ENCODE measurements around the gene SMARCB1.
"Not testable (repeated sequence)": the region's sequence is repeated elsewhere in the genome, so short reads cannot be mapped to it uniquely, and the experiment has no call there.

SMARCB1 gene

GRCh38 chr22:23847310-23847920, 60.6 kb downstream of the SMARCB1 start:
- ATAC-seq: no peak
- Mint-ChIP-seq H3K36me3 (no peaks in the 10 kb centered on the region), H3K4me1 (peaks cover 82% of the 10 kb centered on the region), H3K27me3 (no peaks in the 10 kb centered on the region), H3K9me3 (no peaks in the 10 kb centered on the region), H3K4me3 (no peak overlapping the region), H3K27ac (peak overlapping the region; percentile 76)

DNA sequence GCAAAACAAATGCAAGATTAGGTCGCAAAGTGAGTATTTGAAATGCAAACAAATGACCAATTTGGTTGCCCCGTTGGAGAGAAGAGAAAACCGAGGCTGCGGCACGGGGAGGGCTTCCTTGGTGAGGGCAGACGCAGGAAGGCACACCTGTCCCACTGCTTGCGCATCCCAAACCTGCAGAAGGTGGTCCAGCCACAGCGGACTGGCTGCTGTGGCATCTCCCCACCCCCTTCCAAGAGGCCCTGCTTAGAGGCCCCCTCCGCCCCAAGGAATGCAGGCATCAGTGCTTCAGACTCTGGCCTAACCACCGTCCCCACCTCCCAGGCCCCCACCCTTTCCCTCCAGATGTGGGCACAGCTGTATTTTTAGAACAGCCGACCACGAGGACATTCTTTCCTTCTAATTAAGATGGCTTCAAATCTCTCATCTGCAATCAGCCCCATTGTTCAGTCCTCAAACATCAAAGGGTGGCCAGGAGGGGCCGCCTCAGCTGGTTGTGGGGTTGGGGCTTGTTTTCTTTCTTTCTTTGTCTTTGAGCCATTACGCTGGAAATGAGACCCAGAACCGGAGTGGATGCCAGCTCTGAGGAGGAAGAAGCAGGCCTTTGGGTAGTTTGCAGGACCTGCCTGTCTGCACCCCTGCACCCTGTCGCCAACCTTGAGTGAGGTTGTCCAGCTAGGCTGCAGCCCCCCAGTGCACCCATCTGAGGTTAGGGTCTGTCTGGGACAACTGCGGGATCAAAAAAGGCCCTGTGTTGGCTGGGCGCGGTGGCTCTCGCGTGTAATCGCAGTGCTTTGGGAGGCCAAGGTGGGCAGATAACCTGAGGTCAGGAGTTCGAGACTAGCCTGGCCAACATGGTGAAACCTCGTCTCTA, 61.5 kb downstream of the SMARCB1 start:
- Mint-ChIP-seq H3K4me1 (peaks cover 74% of the 10 kb centered on the region), H3K9me3 (no peaks in the 10 kb centered on the region), H3K36me3 (no peaks in the 10 kb centered on the region), H3K27me3 (no peaks in the 10 kb centered on the region), H3K4me3 (peak overlapping the region; percentile 18), H3K27ac (peak overlapping the region; percentile 76)
- no peak for ATAC-seq

DNA sequence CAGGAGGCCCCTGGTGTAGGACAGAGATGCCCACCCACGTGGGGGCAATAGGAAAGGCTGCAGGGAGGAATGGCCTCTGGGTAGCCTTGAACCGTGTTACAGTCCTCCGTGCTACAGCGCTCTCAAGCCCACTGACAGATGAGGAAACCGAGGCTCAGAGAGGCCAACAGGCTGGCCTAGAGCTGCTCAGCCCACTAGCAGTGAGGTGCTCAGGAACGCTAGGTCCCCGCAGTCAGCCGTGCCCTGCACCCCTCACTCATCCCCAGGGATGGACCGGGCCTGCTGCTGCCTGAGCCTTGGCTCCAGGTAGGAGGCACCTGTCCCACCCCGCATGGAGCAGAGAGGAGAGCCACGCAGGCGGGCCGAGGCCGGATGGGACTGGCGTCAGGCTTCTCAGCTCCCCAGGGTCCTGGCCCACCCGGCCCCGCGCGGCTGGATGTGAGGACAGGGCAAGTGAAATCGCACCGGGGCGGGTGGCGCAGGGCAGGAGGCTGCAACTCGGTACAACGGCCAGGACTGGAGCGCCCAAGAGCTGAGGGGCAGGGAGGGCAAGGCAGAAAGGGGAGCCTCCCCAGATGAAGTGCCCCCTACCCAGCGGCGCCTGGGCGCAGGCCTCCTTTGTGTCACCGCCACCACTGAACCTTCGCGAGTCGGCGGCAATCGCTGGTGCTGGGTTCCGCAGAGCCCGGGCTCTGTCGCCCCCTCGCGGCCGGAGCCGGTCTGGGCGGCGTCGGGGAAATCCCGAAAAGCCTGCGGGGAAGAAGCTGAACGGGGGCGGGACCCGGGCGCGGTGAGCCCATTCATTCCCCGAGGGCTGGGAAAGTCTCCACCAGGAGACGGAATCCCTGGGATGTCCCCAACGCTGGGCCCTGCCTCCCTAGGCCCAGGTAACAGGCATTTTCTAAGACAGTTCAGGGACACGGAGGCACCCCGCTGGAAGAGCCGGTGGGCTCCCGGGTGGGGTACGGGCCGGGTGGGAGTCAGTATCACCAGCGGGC, 62.5 kb downstream of the SMARCB1 start:
- no peaks in the 10 kb centered on the region for H3K27me3 Mint-ChIP-seq
- H3K4me1 Mint-ChIP-seq: peaks cover 66% of the 10 kb centered on the region
- no peaks in the 10 kb centered on the region for H3K9me3 Mint-ChIP-seq
- peak overlapping the region; percentile 79 for H3K27ac Mint-ChIP-seq
- peak; percentile 84 for ATAC-seq
- peak overlapping the region; percentile 68 for H3K4me3 Mint-ChIP-seq
- H3K36me3 Mint-ChIP-seq: no peaks in the 10 kb centered on the region

DNA sequence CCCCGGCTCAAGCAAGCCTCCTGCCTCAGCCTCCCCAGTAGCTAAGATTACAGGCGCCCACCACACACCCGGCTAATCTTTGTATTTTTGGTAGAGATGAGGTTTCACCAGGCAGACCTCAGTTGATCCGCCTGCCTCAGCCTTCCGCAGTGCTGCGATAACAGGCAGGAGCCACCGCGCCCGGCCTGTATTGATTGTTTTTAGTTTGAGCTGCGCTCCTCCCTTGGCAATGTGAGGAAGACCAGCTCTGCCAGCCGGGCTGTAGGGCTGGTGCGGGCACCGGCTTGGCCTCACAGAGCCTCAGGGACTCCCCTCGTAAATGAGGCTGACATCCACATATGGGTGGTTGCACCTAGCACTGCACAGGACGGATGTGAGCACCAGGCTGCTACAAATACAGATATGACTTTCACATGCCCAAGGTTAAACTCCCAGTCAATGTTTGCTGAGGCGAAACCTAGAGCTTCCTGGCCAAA, 63.4 kb downstream of the SMARCB1 start:
- no peaks in the 10 kb centered on the region for H3K27me3 Mint-ChIP-seq
- peaks cover 58% of the 10 kb centered on the region for H3K4me1 Mint-ChIP-seq
- H3K4me3 Mint-ChIP-seq: peak overlapping the region; percentile 63
- peak overlapping the region; percentile 79 for H3K27ac Mint-ChIP-seq
- H3K36me3 Mint-ChIP-seq: no peaks in the 10 kb centered on the region
- peak; percentile 69 for ATAC-seq
- H3K9me3 Mint-ChIP-seq: no peaks in the 10 kb centered on the region

DNA sequence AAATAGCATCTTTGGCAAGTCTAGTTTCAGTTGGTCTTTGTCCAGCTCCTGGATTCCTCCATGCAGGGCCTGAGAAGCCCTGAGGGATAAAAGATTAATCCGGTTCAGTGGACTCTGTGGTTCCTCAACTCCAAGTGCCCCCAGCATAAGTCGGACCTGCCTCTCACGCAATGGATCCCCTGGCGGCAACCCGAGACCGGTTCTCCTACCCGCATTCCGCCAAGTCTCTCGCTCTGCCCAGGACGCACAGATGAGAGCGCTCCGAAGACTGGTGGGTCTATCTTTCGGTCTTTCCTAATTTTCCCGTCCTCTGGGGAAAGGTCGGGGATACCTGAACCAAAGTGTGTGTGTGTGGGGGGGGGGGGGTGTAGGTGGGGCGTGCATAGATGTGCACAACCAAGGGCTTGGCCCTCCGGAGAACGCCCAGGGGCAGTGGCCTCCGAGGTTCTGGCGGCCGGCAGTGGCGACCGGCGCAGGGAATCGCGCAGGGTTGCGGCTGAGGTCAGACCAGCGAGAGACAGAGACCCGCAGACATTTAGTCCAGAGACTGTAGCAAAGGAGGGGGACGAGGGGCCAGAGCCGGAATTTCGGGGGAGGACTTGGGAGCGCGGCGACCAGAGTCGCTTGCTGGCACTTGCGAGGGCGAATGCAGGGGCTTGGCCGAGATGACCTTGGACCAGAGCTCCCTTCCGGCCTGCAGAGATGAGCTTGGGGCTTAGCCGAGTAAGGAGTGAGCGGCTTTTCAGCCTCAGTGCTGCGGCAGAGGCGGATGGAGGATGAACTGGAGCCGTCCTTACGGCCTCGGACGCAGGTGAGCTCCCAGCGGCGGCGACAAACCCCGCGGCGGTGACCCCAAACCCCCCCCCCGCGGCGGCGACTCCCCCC, 70.2 kb downstream of the SMARCB1 start:
- Mint-ChIP-seq H3K9me3 (no peaks in the 10 kb centered on the region), H3K36me3 (no peaks in the 10 kb centered on the region), H3K4me3 (peak overlapping the region; percentile 90), H3K27me3 (no peaks in the 10 kb centered on the region), H3K4me1 (peaks cover 24% of the 10 kb centered on the region), H3K27ac (peak overlapping the region; percentile 95)
- peak; percentile 75 for ATAC-seq

GRCh38 chr22:23857606-23858483, 71.1 kb downstream of the SMARCB1 start, which contains the start of gene SLC2A11:
TSS of gene SLC2A11 (plus strand) at chr22:23857875. CDS start at chr22:23858000, 125 bp downstream.
- Mint-ChIP-seq H3K4me1 (peaks cover 32% of the 10 kb centered on the region), H3K27ac (peak within 1 kb of the TSS; percentile 95), H3K9me3 (no peaks in the 10 kb centered on the region), H3K27me3 (no peaks in the 10 kb centered on the region), H3K4me3 (peak within 1 kb of the TSS; percentile 90), H3K36me3 (peaks cover 8% of the 10 kb centered on the region)
- ATAC-seq: peak; percentile 98

DNA sequence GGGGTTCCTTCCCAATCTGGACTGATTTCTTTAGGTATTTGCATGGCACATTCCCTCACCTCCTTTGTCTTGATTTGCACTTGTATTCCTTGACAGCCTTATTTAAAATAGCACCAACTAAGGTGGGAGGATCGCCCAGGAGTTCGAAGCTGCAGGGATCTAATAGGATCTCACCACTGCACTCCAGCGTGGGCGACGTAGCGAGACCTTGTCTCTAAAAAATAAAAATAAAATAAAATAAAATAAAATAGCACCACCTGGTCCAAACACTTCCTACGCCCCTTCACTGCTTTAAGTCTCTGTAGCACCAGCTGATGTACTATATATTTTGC, 71.7 kb downstream of the SMARCB1 start:
- Mint-ChIP-seq H3K4me3 (peak overlapping the region; percentile 90), H3K27me3 (no peaks in the 10 kb centered on the region), H3K4me1 (peaks cover 36% of the 10 kb centered on the region), H3K9me3 (no peaks in the 10 kb centered on the region), H3K27ac (peak overlapping the region; percentile 95), H3K36me3 (peaks cover 14% of the 10 kb centered on the region)
- ATAC-seq: no peak

DNA sequence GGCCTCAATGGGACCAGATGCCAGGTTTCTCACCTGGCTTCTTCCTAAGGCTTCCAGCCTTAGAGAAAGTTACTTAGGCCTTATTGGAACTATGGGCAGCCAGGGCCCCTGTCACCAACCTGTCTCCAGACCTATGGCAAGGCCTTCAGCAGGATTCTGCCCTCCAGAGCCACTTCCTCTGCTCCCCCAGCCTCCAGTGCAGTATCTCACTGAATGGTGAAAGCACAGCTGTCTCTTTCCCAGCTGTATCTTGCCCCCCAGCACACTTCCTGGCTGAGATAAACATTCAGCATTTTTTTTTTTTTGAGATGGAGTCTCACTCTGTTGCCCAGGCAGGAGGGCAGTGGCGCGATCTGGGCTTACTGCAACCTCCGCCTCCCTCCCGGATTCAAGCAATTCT, 72.4 kb downstream of the SMARCB1 start:
- Mint-ChIP-seq H3K9me3 (no peaks in the 10 kb centered on the region), H3K4me3 (peak overlapping the region; percentile 90), H3K36me3 (peaks cover 21% of the 10 kb centered on the region), H3K27ac (peak overlapping the region; percentile 95), H3K27me3 (no peaks in the 10 kb centered on the region), H3K4me1 (peaks cover 36% of the 10 kb centered on the region)
- ATAC-seq: no peak

DNA sequence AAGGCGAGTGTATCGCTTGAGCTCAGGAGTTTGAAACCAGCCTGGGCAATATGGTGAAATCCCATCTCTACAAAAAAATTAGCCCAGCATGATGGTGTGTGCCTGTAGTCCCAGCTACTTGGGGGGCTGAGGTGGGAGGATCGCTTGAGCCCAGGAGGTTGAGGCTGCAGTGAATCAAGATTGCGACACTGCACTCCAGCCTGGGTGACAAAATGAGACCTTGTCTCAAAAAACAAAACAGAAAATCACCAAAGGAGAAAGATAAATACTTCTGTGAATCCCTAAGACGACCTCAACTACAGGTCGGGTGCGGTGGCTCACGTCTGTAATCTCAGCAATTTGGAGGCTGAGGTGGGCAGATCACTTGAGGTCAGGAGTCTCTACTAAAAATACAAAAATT, 73.4 kb downstream of the SMARCB1 start:
- not testable (repeated sequence) for H3K27ac Mint-ChIP-seq, H3K9me3 Mint-ChIP-seq, H3K4me3 Mint-ChIP-seq, H3K27me3 Mint-ChIP-seq, ATAC-seq
- peaks cover 23% of the 10 kb centered on the region for H3K36me3 Mint-ChIP-seq
- peaks cover 36% of the 10 kb centered on the region for H3K4me1 Mint-ChIP-seq

DNA sequence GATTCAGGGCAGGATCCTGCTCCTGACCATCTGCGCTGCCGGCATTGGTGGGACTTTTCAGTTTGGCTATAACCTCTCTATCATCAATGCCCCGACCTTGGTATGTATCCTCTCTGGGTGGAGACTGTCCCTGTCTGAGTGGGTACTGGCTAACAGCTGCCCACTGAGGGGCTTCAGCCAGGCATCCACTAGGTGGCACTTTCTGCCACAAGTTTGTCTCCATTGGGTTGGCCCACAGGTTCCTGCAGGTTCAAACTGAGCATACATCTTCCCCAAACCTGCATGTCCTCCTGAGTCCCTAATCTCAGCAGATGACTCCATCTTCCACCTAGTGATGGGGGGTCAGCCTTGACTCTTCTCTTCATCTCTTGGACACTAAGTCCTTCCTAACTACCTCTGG, 75.3 kb downstream of the SMARCB1 start:
- no peak for ATAC-seq
- H3K27ac Mint-ChIP-seq: no peak overlapping the region
- H3K27me3 Mint-ChIP-seq: no peaks in the 10 kb centered on the region
- H3K4me3 Mint-ChIP-seq: no peak overlapping the region
- H3K4me1 Mint-ChIP-seq: peaks cover 27% of the 10 kb centered on the region
- peaks cover 28% of the 10 kb centered on the region for H3K36me3 Mint-ChIP-seq
- no peaks in the 10 kb centered on the region for H3K9me3 Mint-ChIP-seq

GRCh38 chr22:23864499-23865154, 77.9 kb downstream of the SMARCB1 start:
- H3K27ac Mint-ChIP-seq, H3K9me3 Mint-ChIP-seq, ATAC-seq, H3K4me3 Mint-ChIP-seq, H3K27me3 Mint-ChIP-seq: not testable (repeated sequence)
- H3K36me3 Mint-ChIP-seq: peaks cover 51% of the 10 kb centered on the region
- H3K4me1 Mint-ChIP-seq: peaks cover 13% of the 10 kb centered on the region

DNA sequence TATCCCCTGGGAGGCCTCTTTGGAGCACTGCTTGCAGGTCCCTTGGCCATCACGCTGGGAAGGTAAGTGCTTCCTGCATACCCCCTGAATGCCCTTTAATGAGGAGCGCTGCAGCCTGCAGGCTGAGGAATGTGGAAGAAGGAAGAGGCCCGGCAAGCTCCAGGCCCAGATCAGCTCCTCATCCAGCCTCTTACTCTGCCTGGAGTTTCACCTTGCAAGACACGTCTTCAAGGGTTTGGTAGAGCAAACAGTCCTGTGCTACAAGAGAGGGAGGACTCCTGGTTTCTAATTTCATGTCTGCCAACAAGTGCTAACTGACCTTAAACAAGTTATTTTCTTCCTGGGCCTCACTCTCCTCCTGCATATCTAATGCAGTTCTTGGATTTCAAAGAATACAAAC, 81.8 kb downstream of the SMARCB1 start:
- Mint-ChIP-seq H3K36me3 (peaks cover 47% of the 10 kb centered on the region), H3K9me3 (no peaks in the 10 kb centered on the region)

DNA sequence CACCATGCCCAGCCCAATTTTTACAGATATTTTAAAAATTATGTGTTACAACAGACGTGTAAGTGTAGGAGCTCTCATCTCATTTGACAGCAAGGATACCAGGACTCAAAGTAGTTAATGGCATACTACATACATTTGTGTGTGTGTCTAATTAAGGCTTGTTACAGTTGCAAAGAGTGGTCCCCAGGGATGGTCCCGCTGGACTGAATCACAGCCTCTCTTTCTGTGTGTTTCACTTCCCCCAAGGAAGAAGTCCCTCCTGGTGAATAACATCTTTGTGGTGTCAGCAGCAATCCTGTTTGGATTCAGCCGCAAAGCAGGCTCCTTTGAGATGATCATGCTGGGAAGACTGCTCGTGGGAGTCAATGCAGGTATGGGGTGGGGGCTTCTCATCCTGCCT, 88.1 kb downstream of the SMARCB1 start:
- Mint-ChIP-seq H3K4me3 (no peak overlapping the region), H3K27me3 (no peaks in the 10 kb centered on the region), H3K36me3 (peaks cover 52% of the 10 kb centered on the region), H3K27ac (no peak overlapping the region), H3K9me3 (no peaks in the 10 kb centered on the region), H3K4me1 (peaks cover 6% of the 10 kb centered on the region)
- no peak for ATAC-seq

More for the DNA sequence above, 81.8 kb downstream of the SMARCB1 start:
- Mint-ChIP-seq H3K4me1 (no peaks in the 10 kb centered on the region), H3K4me3 (no peak overlapping the region), H3K27me3 (no peaks in the 10 kb centered on the region), H3K27ac (no peak overlapping the region)
- no peak for ATAC-seq
